ENCODE results near the gene PRKG1.
A peak's percentile ranks its signal among the peaks of the same experiment; 100 is the strongest.

The PRKG1 gene

GRCh38 chr10:51076299-51076841 is 2.1 kb downstream of the PRKG1 start:
- peak in 1 of 51 donors; percentile 54 for DNase-seq

- DNase-seq = no peak
Observed at GRCh38 chr10:51077074-51077473, 2.8 kb downstream of the PRKG1 start.

GRCh38 chr10:51077507-51077906 is 3.2 kb downstream of the PRKG1 start:
- DNase-seq = no peak

GRCh38 chr10:51079331-51079730 is 5.0 kb downstream of the PRKG1 start:
- DNase-seq = peak in 1 of 51 donors; percentile 37

GRCh38 chr10:51079766-51080165 is 5.5 kb downstream of the PRKG1 start:
- DNase-seq = peak in 1 of 51 donors; percentile 28

GRCh38 chr10:51080311-51081006 is 6.2 kb downstream of the PRKG1 start:
- peak in 1 of 51 donors; percentile 20 for DNase-seq

GRCh38 chr10:51082857-51083256 is 8.6 kb downstream of the PRKG1 start:
- no peak for DNase-seq

GRCh38 chr10:51083356-51083853 is 9.1 kb downstream of the PRKG1 start:
- DNase-seq = no peak

- DNase-seq = no peak
Observed at GRCh38 chr10:51085204-51085603, 10.9 kb downstream of the PRKG1 start.

GRCh38 chr10:51086710-51087109 is 12.4 kb downstream of the PRKG1 start:
- no peak for DNase-seq

- no peak for DNase-seq
Observed at GRCh38 chr10:51087114-51087513, 12.8 kb downstream of the PRKG1 start.

- DNase-seq = no peak
Observed at GRCh38 chr10:51090190-51090589, 15.9 kb downstream of the PRKG1 start.

- DNase-seq = peak in 29 of 51 donors; percentile 11 to 71 (median 42)
Observed at GRCh38 chr10:51092402-51092801, 18.1 kb downstream of the PRKG1 start.

- no peak for DNase-seq
Observed at GRCh38 chr10:51095444-51095843, 21.2 kb downstream of the PRKG1 start.

GRCh38 chr10:51097546-51097945 is 23.3 kb downstream of the PRKG1 start:
- no peak for DNase-seq

GRCh38 chr10:51100221-51100620 is 25.9 kb downstream of the PRKG1 start:
- no peak for DNase-seq

GRCh38 chr10:51103554-51104217 is 29.4 kb downstream of the PRKG1 start:
- no peak for DNase-seq

GRCh38 chr10:51106311-51106945 is 32.1 kb downstream of the PRKG1 start:
- DNase-seq = no peak

- no peak for DNase-seq
Observed at GRCh38 chr10:51108406-51108805, 34.1 kb downstream of the PRKG1 start.

GRCh38 chr10:51109801-51110533 is 35.7 kb downstream of the PRKG1 start:
- no peak for DNase-seq

- DNase-seq = no peak
Observed at GRCh38 chr10:51112013-51112412, 37.7 kb downstream of the PRKG1 start.

- DNase-seq = no peak
Observed at GRCh38 chr10:51113007-51113406, 38.7 kb downstream of the PRKG1 start.

Measured in hypothalamus (tissue), 51 donors.